SK-N-SH (cell line): ENCODE data around the gene LRTM1.

Experiments
- EP300 ChIP-seq, 2 experiments: IDR thresholded peaks; 2 replicates each; pipeline versions ENCODE4 v1.4.0 to v1.6.1; 2012; ENCODE audit warnings: borderline replicate concordance in 1 of 2, low read depth in 1 of 2, low read length in 1 of 2
- EZH2phosphoT487 ChIP-seq: fragments of 200-600 bp; sonication (generic); IDR thresholded peaks from 2 replicates; pipeline ENCODE4 v1.6.1; 2017; ENCODE audit warnings: low read depth, mixed run types, mild to moderate bottlenecking, antibody characterized with exemption, moderate library complexity, borderline replicate concordance
- JUND ChIP-seq: IDR thresholded peaks from 2 replicates; pipeline ENCODE4 v1.4.0; 2012
- POLR2AphosphoS5 ChIP-seq: IDR thresholded peaks from 2 replicates; pipeline ENCODE4 v1.6.1; 2012; ENCODE audit warnings: low read depth, low read length

GRCh38 chr3:54977439-54977838 lies 49.6 kb upstream of the LRTM1 start:
- TF ChIP-seq EZH2phosphoT487, result no peak
- no peak for TF ChIP-seq EP300 (IDR thresholded peaks at IDR 0.05; ENCODE audit: borderline replicate concordance in 1 of 2, low read depth in 1 of 2, low read length in 1 of 2)
- TF ChIP-seq POLR2AphosphoS5, result no peak
- no peak for TF ChIP-seq JUND
